Endometrial microvascular endothelial cells (primary cell): ENCODE measurements around the gene HTT. TPM values are rescaled to one million over a fixed set of nuclear protein-coding genes. Genes with fewer than 3 reads are reported as not detected.

ENCODE experiments used
- in situ Hi-C: cut with HindIII; loops from 2 replicates; pipeline ENCODE4 v1.10.0; 2017; ENCODE audit warnings: low sequenced_read_pairs, low pct_unique_long_range_greater_than_20kb; ENCODE audit errors: inconsistent ontology term
- total RNA-seq: library from RNA; depleted of rRNA; stranded (reverse); fragments of >200 nt; gene quantifications from one replicate; pipeline ENCODE4 v1.2.3, GENCODE V29; 2015; ENCODE audit errors: inconsistent ontology term

Gene HTT
- total RNA-seq, 1 donor from 2014 or later = 36.3 TPM

- in situ Hi-C loops = no loop called here
Observed at GRCh38 chr4:3288571-3289094, 214.2 kb downstream of the HTT start.

GRCh38 chr4:3290476-3290875 is 216.0 kb downstream of the HTT start:
- in situ Hi-C loops = no loop called here

- in situ Hi-C loops = no loop called here
Observed at GRCh38 chr4:3290889-3291321, 216.4 kb downstream of the HTT start.

GRCh38 chr4:3291411-3291968 is 217.0 kb downstream of the HTT start:
- in situ Hi-C loops = no loop called here

- in situ Hi-C loops = no loop called here
Observed at GRCh38 chr4:3291969-3292570, 217.6 kb downstream of the HTT start.

GRCh38 chr4:3292571-3293400 is 218.3 kb downstream of the HTT start, which contains the start of gene RGS12:
Gene RGS12, plus strand, starts transcription at chr4:3293021. Its CDS starts 23,150 bp downstream, at chr4:3316171.
- in situ Hi-C loops = no loop called here

Other genes starting within 250 kb of the HTT start
- 182 TPM for gene ADD1, start 230.8 kb upstream of the HTT start, total RNA-seq
- 36.1 TPM for gene NOP14, start 111.3 kb upstream of the HTT start, total RNA-seq
- 1.7 TPM for gene GRK4, start 111.1 kb upstream of the HTT start, total RNA-seq
- gene HTT-AS, start 143 bp upstream of the HTT start, total RNA-seq = not detected
- not detected for gene MSANTD1, start 174.5 kb downstream of the HTT start, total RNA-seq
- 38.2 TPM for gene RGS12, start 218.3 kb downstream of the HTT start, total RNA-seq